Measurements from ENCODE around the gene KRT26. TPM values are rescaled to one million over a fixed set of nuclear protein-coding genes. Genes with fewer than 3 reads are reported as not detected.

KRT26 gene
- total RNA-seq, 4 donors from 2014 or later = not detected

DNA sequence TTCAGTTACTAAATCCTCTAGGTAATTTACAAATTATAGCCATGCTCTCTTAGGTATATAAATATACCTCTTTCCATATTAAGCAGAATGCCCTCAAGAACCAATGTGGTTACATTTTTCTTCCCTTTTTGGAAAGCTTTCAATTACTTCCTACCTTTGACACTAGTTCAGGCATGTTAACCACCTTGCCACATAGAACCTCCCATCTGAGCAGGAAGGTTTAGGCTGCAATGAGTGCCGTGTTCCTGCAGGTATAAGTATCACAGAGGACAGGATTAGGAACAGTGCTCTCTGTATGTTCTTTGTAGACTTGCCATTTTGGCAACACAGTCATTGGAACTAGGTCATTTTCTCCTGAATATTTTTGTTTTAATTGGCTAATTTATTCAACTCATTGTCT, 37.0 kb downstream of the KRT26 start:
- Histone ChIP-seq H3K4me1 (no peaks in the 10 kb centered on the region), H3K27ac (no peak overlapping the region), H3K36me3 (no peaks in the 10 kb centered on the region), H3K4me3 (no peak overlapping the region), H3K9me3 (no peaks in the 10 kb centered on the region), H3K27me3 (peaks cover 15% of the 10 kb centered on the region)
- ATAC-seq = no peak
- 60 to 100% methylated on average over 1 of the region's 1 CpG for WGBS, 2 donors (ENCODE audit: low coverage in 1 of 2)
- TF ChIP-seq EP300 (IDR thresholded peaks at IDR 0.05) = no peak
- TF ChIP-seq, protein P1, sequence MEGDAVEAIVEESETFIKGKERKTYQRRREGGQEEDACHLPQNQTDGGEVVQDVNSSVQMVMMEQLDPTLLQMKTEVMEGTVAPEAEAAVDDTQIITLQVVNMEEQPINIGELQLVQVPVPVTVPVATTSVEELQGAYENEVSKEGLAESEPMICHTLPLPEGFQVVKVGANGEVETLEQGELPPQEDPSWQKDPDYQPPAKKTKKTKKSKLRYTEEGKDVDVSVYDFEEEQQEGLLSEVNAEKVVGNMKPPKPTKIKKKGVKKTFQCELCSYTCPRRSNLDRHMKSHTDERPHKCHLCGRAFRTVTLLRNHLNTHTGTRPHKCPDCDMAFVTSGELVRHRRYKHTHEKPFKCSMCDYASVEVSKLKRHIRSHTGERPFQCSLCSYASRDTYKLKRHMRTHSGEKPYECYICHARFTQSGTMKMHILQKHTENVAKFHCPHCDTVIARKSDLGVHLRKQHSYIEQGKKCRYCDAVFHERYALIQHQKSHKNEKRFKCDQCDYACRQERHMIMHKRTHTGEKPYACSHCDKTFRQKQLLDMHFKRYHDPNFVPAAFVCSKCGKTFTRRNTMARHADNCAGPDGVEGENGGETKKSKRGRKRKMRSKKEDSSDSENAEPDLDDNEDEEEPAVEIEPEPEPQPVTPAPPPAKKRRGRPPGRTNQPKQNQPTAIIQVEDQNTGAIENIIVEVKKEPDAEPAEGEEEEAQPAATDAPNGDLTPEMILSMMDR (IDR thresholded peaks at IDR 0.05) = no peak
- TF ChIP-seq POLR2A (IDR thresholded peaks at IDR 0.05) = no peak

DNA sequence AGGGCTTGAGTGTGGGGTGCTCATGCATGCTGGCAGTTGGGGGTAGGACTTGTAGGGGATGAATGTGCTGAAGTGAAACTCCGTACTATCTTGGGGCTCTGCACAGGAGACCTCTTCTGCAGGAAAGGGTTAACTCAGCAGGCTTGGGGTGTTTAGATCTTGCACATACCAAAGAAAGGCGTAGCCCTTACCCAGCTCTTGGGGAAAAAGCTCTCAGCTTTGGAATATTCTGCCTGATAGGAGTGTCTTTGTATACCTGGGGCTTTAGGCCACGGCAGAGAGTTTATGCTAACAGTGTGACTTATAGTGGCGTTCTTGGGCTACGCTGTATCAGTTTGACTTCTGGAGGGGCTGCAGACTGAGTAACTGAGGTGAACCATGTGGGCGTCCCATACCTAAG, 38.0 kb downstream of the KRT26 start:
- 52 to 66% methylated on average over 4 to 6 of the region's 6 CpGs for WGBS, 2 donors (ENCODE audit: low coverage in 1 of 2)
- H3K9me3 ChIP-seq = no peaks in the 10 kb centered on the region
- no peak for ATAC-seq

DNA sequence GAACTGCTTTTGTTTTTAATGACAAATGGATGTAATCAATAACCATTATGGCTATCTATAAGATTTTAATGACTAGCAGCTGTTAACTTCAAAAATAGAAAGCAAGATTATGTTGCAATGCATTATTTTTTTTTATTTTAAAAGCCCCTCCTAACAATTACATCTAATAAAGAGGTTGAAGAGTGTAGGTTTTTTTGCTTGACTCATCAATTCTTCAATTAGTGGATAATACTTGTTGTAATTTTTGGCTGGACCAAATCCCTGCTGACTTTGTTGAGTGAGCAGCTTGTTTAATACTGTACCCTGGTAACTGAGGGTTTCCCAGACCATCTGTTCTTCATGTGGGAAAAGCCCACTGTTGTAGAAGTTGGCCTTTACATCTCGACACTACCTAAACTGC, 41.0 kb downstream of the KRT26 start:
- 75 to 80% methylated on average over 1 of the region's 1 CpG for WGBS, 2 donors (ENCODE audit: low coverage in 1 of 2)
- Histone ChIP-seq H3K9me3 (no peaks in the 10 kb centered on the region), H3K36me3 (no peaks in the 10 kb centered on the region), H3K4me1 (no peaks in the 10 kb centered on the region), H3K4me3 (no peak overlapping the region), H3K27ac (no peak overlapping the region), H3K27me3 (peaks cover 13% of the 10 kb centered on the region)
- TF ChIP-seq POLR2A (IDR thresholded peaks at IDR 0.05) (no peak), EP300 (IDR thresholded peaks at IDR 0.05) (no peak)
- ATAC-seq = no peak

More for the DNA sequence above, 38.0 kb downstream of the KRT26 start:
- Histone ChIP-seq H3K36me3 (no peaks in the 10 kb centered on the region), H3K4me1 (no peaks in the 10 kb centered on the region), H3K27me3 (peaks cover 16% of the 10 kb centered on the region), H3K27ac (no peak overlapping the region), H3K4me3 (no peak overlapping the region)
- no peak for TF ChIP-seq POLR2A (IDR thresholded peaks at IDR 0.05)

DNA sequence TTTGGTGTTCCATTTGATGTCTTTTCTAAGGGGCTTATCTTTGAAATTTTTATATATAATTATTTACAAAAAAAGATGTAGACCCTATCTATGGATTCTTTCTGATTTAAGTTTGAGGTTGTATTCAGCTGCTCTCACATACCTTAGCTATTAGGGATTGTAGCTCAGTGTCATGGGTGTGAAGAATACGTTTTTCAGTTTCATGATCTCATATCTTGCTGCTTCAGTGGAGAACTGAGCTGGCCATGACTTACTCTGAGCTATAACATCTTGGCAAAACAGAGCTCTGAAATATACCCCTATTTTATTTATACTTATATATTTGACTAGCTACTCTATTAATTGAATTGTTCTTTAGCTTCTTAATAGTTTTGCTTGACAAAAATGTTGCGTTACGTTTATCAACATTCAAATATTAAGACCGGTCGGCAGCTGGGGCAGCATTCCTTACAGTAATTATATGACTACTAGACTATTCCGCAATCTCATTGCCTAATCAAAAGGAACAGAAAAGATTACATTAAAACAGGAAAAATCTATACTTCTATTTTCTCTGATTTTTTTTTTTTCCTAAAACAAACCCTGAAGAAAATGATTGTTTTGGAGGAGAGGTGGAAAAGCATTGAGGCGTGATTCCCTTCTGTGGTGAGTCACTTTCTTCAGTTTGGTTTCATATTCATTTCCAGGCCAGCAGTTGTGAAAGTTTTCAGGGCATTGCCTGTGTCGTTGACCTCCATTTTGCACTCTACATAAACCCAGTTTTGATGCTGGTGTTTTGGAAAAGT, 44.4 kb downstream of the KRT26 start:
- Histone ChIP-seq H3K9me3 (no peaks in the 10 kb centered on the region), H3K27me3 (peaks cover 23% of the 10 kb centered on the region), H3K36me3 (no peaks in the 10 kb centered on the region), H3K27ac (no peak overlapping the region), H3K4me1 (no peaks in the 10 kb centered on the region), H3K4me3 (no peak overlapping the region)
- 69 to 72% methylated on average over 6 to 8 of the region's 8 CpGs for WGBS, 2 donors (ENCODE audit: low coverage in 1 of 2)
- no peak for TF ChIP-seq EP300 (IDR thresholded peaks at IDR 0.05)
- TF ChIP-seq POLR2AphosphoS5 (IDR thresholded peaks at IDR 0.05) = no peak
- TF ChIP-seq POLR2A (IDR thresholded peaks at IDR 0.05) = no peak
- TF ChIP-seq, protein P1 (IDR thresholded peaks at IDR 0.05) = no peak
- no peak for ATAC-seq

DNA sequence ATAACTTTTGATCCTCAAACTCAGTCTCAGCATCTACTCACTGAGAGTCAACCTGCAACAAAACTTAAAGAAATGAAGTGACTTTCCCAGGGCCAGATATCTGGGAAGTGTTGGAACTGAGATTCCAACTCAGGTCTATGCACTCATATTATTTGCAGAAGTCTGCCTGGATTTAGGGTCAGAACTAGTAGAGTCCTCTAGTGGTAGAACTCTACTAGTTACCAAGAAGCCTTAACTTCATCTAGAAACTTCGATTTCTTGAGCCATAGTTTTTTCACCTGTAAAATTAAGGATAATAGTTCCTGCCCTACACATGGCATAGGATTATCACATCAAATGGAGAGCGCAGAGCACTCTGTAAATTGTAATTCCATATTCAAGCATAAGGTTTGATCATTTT, 45.1 kb downstream of the KRT26 start:
- no peak for ATAC-seq
- H3K27me3 ChIP-seq = peaks cover 23% of the 10 kb centered on the region
- no peak overlapping the region for H3K4me3 ChIP-seq
- 54 to 67% methylated on average over 2 of the region's 2 CpGs for WGBS, 2 donors (ENCODE audit: low coverage in 1 of 2)
- no peaks in the 10 kb centered on the region for H3K9me3 ChIP-seq
- TF ChIP-seq POLR2A (IDR thresholded peaks at IDR 0.05) = no peak
- TF ChIP-seq, protein P1 (IDR thresholded peaks at IDR 0.05) = peak in 3 of 4 experiments; percentile 27 to 43 (median 31)
- TF ChIP-seq POLR2AphosphoS5 (IDR thresholded peaks at IDR 0.05) = no peak
- no peak for TF ChIP-seq EP300 (IDR thresholded peaks at IDR 0.05)
- H3K36me3 ChIP-seq = no peaks in the 10 kb centered on the region
- no peaks in the 10 kb centered on the region for H3K4me1 ChIP-seq
- H3K27ac ChIP-seq = no peak overlapping the region

DNA sequence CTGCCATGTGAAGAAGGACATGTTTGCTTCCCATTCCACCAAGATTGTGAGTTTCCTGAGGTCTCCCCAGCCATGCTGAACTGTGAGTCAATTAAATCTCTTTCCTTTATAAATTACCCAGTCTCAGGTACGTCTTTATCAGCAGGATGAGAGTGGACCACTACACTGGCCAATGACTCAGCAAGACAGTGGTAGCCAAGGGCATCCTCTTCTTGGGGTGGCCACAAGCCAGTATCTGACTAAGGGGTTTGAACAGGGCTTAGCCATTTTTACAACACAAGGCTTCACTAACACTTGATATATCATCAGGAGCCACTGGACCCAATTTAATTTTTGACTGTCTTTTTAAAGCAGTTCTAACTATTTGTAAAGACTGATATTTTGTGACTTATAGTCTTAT, 47.3 kb downstream of the KRT26 start:
- WGBS, 2 donors (ENCODE audit: low coverage in 1 of 2) = 83% methylated on average over 1 of the region's 1 CpG; no CpG with 5 or more reads in 1 of the 2 donors
- H3K36me3 ChIP-seq = no peaks in the 10 kb centered on the region
- H3K9me3 ChIP-seq = no peaks in the 10 kb centered on the region
- no peaks in the 10 kb centered on the region for H3K4me1 ChIP-seq
- peaks cover 16% of the 10 kb centered on the region for H3K27me3 ChIP-seq
- no peak overlapping the region for H3K4me3 ChIP-seq
- no peak overlapping the region for H3K27ac ChIP-seq
- no peak for ATAC-seq
- no peak for TF ChIP-seq POLR2AphosphoS5 (IDR thresholded peaks at IDR 0.05)
- TF ChIP-seq EP300 (IDR thresholded peaks at IDR 0.05) = no peak
- TF ChIP-seq, protein P1 (IDR thresholded peaks at IDR 0.05) = no peak
- no peak for TF ChIP-seq POLR2A (IDR thresholded peaks at IDR 0.05)
